Brain microvascular endothelial cell (primary cell): ENCODE data around the gene APBB2.

Source experiments
- DNase-seq: peaks from one replicate; pipeline ENCODE4 v3.0.0-alpha.2; 2020
- H3K27ac ChIP-seq: fragments of 250-450 bp; sonication (Bioruptor Pico); 2 replicates; pipeline ENCODE4 v1.5.1; 2020; ENCODE audit warnings: mild to moderate bottlenecking, moderate library complexity
- H3K27me3 ChIP-seq: fragments of 250-450 bp; sonication (Bioruptor Pico); replicated peaks from 2 replicates; pipeline ENCODE4 v1.5.1; 2020; ENCODE audit warnings: mild to moderate bottlenecking
- H3K36me3 ChIP-seq: fragments of 250-450 bp; sonication (Bioruptor Pico); replicated peaks from 2 replicates; pipeline ENCODE4 v1.5.1; 2020; ENCODE audit warnings: mild to moderate bottlenecking
- H3K4me3 ChIP-seq: 2 replicates; pipeline ENCODE4 v1.5.1; 2011; ENCODE audit warnings: low read depth, mild to moderate bottlenecking, control low read depth, low read length, moderate library complexity
- CTCF ChIP-seq: IDR thresholded peaks from 2 replicates; pipeline ENCODE4 v1.5.1; 2011; ENCODE audit warnings: low read depth, mild to moderate bottlenecking, moderate library complexity, low read length, control low read depth, inconsistent platforms; ENCODE audit errors: missing control alignments
- in situ Hi-C: cut with HindIII; loops from 2 replicates; pipeline ENCODE4 v1.10.0; 2017; ENCODE audit warnings: low sequenced_read_pairs, low pct_ligation_motif_present

The APBB2 gene

GRCh38 chr4:41137879-41138278 lies 76.5 kb downstream of the APBB2 start:
- no peak for DNase-seq
- Histone ChIP-seq H3K27me3 (no peaks in the 10 kb centered on the region), H3K27ac (no peak overlapping the region), H3K36me3 (peaks cover 27% of the 10 kb centered on the region), H3K4me3 (no peak overlapping the region)
- in situ Hi-C loops, result no loop called here
- no peak for TF ChIP-seq CTCF

GRCh38 chr4:41136456-41136855 lies 77.9 kb downstream of the APBB2 start:
- no peak for DNase-seq
- Histone ChIP-seq H3K27me3 (no peaks in the 10 kb centered on the region), H3K4me3 (no peak overlapping the region), H3K27ac (no peak overlapping the region), H3K36me3 (peaks cover 15% of the 10 kb centered on the region)
- TF ChIP-seq CTCF, result no peak
- in situ Hi-C loops, result no loop called here

- H3K27ac ChIP-seq, result no peak overlapping the region
- DNase-seq, result no peak
Observed at GRCh38 chr4:41135801-41136200, 78.5 kb downstream of the APBB2 start.

GRCh38 chr4:41134581-41134980 lies 79.8 kb downstream of the APBB2 start:
- Histone ChIP-seq H3K36me3 (peaks cover 3% of the 10 kb centered on the region), H3K4me3 (no peak overlapping the region), H3K27me3 (no peaks in the 10 kb centered on the region), H3K27ac (no peak overlapping the region)
- DNase-seq, result no peak
- in situ Hi-C loops, result no loop called here
- peak; percentile 12 for TF ChIP-seq CTCF

More at GRCh38 chr4:41135801-41136200, 78.5 kb downstream of the APBB2 start:
- in situ Hi-C loops, result no loop called here
- Histone ChIP-seq H3K36me3 (peaks cover 9% of the 10 kb centered on the region), H3K4me3 (no peak overlapping the region), H3K27me3 (no peaks in the 10 kb centered on the region)
- no peak for TF ChIP-seq CTCF

GRCh38 chr4:41133454-41134018 lies 80.8 kb downstream of the APBB2 start:
- Histone ChIP-seq H3K27ac (no peak overlapping the region), H3K36me3 (no peaks in the 10 kb centered on the region), H3K4me3 (no peak overlapping the region), H3K27me3 (no peaks in the 10 kb centered on the region)
- TF ChIP-seq CTCF, result no peak
- in situ Hi-C loops, result no loop called here
- no peak for DNase-seq

GRCh38 chr4:41132055-41132683 lies 82.2 kb downstream of the APBB2 start:
- no peak for TF ChIP-seq CTCF
- in situ Hi-C loops, result no loop called here
- no peaks in the 10 kb centered on the region for H3K36me3 ChIP-seq
- no peak overlapping the region for H3K4me3 ChIP-seq
- no peak for DNase-seq
- no peak overlapping the region for H3K27ac ChIP-seq
- no peaks in the 10 kb centered on the region for H3K27me3 ChIP-seq
